SK-N-MC (cell line): ENCODE data around the gene AHDC1.

ENCODE experiments used
- EZH2 ChIP-seq: fragments of 200-600 bp; sonication (generic); IDR thresholded peaks from one replicate; pipeline ENCODE4 v1.6.1; 2017; ENCODE audit warnings: antibody characterized with exemption
- POLR2AphosphoS5 ChIP-seq: IDR thresholded peaks from 2 replicates; pipeline ENCODE4 v1.6.1; 2012; ENCODE audit warnings: mild to moderate bottlenecking, low read depth, low read length, borderline replicate concordance

- no peak for TF ChIP-seq POLR2AphosphoS5
- no peak for TF ChIP-seq EZH2
Measured at GRCh38 chr1:27564710-27565649, 39.0 kb downstream of the AHDC1 start.
